Amygdala (tissue), 56 donors: ENCODE results near the gene FER1L5.
"Not testable (repeated sequence)": the region's sequence is repeated elsewhere in the genome, so short reads cannot be mapped to it uniquely, and the experiment has no call there.

Experiments used
- DNase-seq, 56 donors: peaks; one replicate each; lab custom pipeline; 2025; lab: John Stamatoyannopoulos, UW

The FER1L5 gene

GRCh38 chr2:96633641-96634040, 8.9 kb upstream of the FER1L5 start:
- no peak for DNase-seq

- DNase-seq = peak in 2 of 56 donors; percentile 2 to 6
Measured at GRCh38 chr2:96636551-96637171, 5.9 kb upstream of the FER1L5 start.

- peak in 42 of 56 donors; percentile 49 to 87 (median 72) for DNase-seq
Measured at GRCh38 chr2:96637385-96638143, 5.0 kb upstream of the FER1L5 start.

GRCh38 chr2:96638144-96639121, 4.1 kb upstream of the FER1L5 start, which contains the start of gene KANSL3:
KANSL3 (minus strand) TSS chr2:96638312; CDS start chr2:96637135, 1,177 bp downstream.
- DNase-seq = peak; percentile 40 to 91 (median 80)

GRCh38 chr2:96647681-96648080, 5.1 kb downstream of the FER1L5 start:
- no peak for DNase-seq

GRCh38 chr2:96648306-96648930, 5.9 kb downstream of the FER1L5 start:
- DNase-seq = no peak

- DNase-seq = no peak
Measured at GRCh38 chr2:96649342-96649741, 6.8 kb downstream of the FER1L5 start.

GRCh38 chr2:96651793-96652192, 9.2 kb downstream of the FER1L5 start:
- no peak for DNase-seq

GRCh38 chr2:96654791-96655190, 12.2 kb downstream of the FER1L5 start:
- not testable (repeated sequence) for DNase-seq

GRCh38 chr2:96655526-96655925, 13.0 kb downstream of the FER1L5 start:
- no peak for DNase-seq

- DNase-seq = no peak
Measured at GRCh38 chr2:96656540-96656939, 14.0 kb downstream of the FER1L5 start.

- no peak for DNase-seq
Measured at GRCh38 chr2:96661324-96661723, 18.8 kb downstream of the FER1L5 start.

GRCh38 chr2:96662360-96662759, 19.8 kb downstream of the FER1L5 start:
- no peak for DNase-seq

- DNase-seq = no peak
Measured at GRCh38 chr2:96663177-96663576, 20.6 kb downstream of the FER1L5 start.

- no peak for DNase-seq
Measured at GRCh38 chr2:96663829-96664228, 21.3 kb downstream of the FER1L5 start.

GRCh38 chr2:96664366-96664925, 21.9 kb downstream of the FER1L5 start:
- no peak for DNase-seq

- DNase-seq = peak in 1 of 56 donors; percentile 6
Measured at GRCh38 chr2:96665083-96665569, 22.6 kb downstream of the FER1L5 start.

GRCh38 chr2:96665717-96666116, 23.2 kb downstream of the FER1L5 start:
- not testable (repeated sequence) for DNase-seq

GRCh38 chr2:96668771-96669170, 26.2 kb downstream of the FER1L5 start:
- DNase-seq = no peak
